HG03558 (cell line): Measurements from ENCODE around the gene NOC2L.
"Not testable (repeated sequence)": the region's sequence is repeated elsewhere in the genome, so short reads cannot be mapped to it uniquely, and the experiment has no call there.

Experiments
- ATAC-seq: cut with Tn5 transposase; IDR thresholded peaks from one replicate; pipeline ENCODE4 v1.9.1; 2021; ENCODE audit warnings: moderate number of reproducible peaks; ENCODE audit not compliant: unreplicated experiment; ENCODE audit errors: extremely low read depth

Gene NOC2L

DNA sequence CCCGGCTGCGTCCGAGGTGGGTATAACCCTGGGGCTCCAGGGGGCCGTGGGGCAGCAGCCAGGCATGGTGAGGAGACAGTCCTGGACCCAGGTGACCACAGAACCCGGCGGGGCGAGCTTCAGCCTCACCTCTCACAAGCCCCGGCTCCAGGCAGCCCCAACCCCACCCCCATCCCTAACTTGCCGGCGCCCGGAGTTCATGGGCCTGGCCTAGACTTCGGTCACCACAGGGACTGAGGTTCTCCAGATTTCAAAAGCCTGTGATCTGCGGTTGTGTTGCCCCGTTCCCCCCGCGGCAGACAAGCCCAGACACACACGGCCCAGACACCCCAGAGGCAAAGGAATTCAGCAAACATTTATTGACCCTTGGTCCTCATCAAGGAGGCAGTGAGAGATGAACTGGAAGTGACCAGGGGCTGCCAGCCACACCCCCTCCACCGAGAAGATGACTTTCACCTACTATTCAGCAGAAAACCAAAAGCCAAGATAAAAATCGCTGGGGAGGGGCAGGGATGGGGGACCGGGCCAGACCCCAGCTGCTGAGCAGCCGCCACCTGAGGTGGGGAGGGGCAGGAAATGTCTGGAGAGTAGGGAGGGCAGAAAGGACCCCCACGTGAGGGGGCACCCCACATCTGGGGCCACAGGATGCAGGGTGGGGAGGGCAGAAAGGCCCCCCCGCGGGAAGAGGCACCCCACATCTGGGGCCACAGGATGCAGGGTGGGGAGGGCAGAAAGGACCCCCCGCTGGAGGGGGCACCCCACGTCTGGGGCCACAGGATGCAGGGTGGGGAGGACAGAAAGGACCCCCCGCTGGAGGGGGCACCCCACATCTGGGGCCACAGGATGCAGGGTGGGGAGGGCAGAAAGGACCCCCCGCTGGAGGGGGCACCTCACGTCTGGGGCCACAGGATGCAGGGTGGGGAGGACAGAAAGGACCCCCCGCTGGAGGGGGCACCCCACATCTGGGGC lies 36.9 kb upstream of the NOC2L start:
- ATAC-seq, result no peak

DNA sequence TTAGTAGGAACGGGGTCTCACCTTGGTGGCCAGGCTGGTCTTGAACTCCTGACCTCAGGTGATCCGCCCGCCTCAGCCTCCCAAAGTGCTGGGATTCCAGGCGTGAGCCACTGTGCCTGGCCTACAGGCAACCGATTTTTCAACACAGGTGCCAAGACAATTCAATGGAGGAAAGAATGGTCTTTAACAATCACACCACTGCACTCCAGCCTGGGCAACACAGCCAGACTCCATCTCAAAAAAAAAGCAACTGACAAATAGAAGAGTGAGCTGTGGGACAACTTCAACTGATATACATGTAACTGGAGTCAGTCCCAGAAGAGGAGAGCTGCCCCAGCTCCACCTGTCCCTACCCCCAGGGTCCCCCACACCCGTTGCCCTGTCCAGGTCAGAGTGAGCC lies 35.5 kb upstream of the NOC2L start:
- ATAC-seq, result not testable (repeated sequence)

DNA sequence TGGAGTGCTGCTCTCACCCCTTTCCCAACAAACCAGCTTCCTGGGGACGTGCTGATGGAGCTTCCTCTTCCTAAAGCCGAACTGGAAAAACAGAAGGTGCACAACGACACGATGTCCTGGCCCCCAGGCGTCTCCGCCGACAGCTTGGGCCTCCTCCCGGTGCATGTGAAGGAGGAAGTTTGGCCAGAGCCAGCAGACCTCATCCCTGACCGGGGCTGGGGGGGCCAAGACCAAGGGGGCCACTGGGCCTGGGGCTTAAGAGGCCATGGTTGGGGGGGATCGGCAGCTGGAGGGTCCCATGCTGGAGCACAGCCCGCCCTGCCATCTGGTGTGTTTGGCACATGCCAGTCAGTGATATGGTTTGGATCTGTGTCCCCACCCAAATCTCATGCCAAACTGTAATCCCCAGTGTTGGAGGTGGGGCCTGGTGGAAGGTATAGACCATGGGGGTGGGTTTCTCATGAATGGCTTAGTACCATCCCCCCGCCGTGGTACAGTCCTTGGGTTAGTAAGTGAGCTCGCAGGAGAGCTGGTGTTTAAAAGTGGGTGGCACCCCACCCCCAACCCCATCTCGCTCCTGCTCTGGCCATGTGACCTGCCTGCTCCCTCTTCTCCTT lies 34.4 kb upstream of the NOC2L start:
- ATAC-seq, result no peak

DNA sequence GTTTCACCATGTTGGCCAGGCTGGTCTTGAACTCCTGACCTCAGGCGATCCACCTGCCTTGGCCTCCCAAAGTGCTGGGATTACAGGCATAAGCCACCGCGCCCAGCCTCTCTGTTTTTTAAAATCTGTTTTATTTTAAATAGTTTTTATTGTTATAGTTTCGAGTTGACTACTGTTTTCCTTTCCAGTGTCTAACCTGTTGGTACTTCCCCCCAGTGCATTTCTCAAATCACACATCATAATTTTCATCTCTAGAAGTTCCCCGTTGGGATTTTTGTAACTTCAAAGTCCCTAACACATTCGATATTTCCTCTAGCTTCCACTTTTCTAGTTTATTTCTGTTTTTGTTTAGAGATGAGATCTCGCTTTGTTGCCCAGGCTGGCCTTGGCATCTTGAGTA lies 33.3 kb upstream of the NOC2L start:
- ATAC-seq, result no peak

DNA sequence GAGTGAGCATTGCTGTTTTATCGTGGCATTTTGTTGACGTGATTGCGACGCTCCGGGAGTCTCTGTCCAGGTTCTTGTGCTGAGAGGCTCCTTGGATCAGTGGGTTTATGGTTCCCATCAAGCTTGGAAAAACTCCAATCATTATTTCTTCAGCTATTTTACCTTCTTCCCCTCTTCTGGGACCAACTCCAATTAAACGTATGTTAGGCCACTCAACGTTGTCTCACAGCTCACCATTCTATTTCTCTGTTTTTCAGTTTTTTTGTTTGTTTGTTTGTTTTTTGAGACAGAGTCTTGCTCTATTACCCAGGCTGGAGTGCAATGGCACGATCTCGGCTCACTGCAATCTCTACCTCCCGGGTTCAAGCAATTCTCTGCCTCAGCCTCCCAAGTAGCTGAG lies 32.8 kb upstream of the NOC2L start:
- ATAC-seq, result no peak

DNA sequence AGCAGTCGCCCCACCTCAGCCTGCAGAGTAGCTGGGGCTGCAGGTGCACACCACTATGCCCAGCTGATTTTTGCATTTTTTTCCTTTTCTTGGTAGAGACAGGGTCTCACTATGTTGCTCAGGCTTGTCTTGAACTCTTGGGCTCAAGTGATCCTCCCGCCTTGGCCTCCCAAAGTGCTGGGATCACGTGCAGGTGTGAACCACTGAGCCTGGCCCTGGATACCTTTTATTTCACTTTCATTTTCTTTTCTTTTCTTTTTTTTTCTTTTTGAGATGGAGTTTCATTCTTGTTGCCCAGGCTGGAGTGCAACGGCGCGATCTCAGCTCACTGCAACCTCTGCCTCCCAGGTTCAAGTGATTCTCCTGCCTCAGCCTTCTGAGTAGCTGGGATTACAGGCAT lies 32.2 kb upstream of the NOC2L start:
- ATAC-seq, result not testable (repeated sequence)

DNA sequence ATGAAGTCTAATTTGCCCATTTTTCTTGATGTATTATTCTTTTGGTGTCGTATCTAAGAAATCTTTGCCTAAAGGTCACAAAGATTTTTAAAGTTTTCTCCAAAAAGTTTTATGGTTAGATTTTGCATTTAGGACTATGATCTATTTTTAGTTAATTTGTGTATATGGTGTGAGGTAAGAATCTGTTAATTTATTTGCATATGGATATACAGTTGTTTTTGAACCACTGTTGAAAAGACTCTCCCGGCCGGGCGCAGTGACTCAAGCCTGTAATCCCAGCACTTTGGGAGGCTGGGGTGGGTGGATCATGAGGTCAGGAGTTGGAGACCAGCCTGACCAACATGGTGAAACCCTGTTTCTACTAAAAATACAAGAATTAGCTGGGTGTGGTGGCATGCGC lies 29.0 kb upstream of the NOC2L start:
- not testable (repeated sequence) for ATAC-seq

DNA sequence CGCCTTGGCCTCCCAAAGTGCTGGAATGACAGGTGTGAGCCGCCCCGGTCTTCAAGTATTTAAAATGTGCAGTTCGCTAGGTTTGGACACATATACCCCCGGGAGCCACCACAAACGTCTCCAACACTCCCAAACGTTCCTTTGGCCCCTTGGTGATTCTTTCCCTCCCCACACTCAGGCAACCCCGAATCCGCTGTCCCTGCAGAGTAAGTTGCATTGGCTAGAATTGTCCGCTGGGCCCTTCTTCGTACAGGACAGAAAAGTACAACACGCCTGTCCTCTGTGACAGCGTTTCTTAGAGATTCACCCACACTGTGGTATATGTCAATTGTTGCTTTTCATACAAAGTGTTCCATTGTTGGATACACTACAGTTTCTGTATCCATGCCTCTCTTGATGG lies 26.1 kb upstream of the NOC2L start:
- no peak for ATAC-seq

DNA sequence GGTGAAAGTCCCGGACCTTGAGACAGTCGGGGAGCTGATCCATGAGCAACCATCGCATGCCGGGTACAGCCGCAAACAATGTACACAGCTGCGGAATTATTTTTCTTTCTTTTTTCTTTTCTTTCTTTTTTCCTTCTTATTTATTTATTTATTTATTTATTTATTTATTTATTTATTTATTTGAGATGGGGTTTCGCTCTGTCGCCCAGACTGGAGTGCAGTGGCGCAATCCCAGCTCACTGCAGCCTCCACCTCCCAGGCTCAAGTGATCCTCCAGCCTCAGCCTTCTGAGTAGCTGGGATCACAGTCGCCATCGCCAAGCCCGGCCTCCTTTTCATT lies 25.4 kb upstream of the NOC2L start:
- ATAC-seq, result no peak

DNA sequence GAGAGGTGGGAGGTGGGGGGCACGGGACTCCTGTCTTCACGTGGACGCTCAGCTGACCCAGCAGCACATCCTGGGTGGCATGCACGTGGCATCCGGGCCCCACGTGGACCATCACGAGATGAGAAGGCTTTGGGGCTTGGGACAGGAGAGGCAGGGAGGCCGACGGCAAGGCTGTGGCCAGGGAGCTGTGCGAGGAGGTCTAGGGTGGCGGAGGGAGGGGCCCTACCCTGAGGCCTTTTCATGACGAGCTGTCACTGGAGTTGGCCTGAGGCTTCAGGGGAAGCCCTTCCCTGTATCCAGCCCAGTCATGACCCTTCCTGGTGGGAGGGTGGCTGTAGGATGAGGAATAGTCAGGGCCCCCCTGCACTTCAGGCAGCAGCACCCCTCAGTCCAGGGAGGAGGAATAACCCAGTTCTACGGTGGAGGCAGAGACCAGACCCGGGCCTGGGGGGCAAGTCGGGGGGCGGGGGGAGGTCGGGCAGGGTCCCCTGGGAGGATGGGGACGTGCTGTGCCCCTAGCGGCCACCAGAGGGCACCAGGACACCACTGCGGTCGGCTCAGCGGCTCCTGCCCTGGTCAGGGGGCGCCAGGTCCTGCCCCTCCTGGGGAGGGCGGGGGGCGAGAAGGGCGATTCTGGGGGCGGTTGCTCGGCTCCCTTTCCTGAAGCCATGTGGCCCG lies 24.9 kb upstream of the NOC2L start:
- ATAC-seq, result no peak

DNA sequence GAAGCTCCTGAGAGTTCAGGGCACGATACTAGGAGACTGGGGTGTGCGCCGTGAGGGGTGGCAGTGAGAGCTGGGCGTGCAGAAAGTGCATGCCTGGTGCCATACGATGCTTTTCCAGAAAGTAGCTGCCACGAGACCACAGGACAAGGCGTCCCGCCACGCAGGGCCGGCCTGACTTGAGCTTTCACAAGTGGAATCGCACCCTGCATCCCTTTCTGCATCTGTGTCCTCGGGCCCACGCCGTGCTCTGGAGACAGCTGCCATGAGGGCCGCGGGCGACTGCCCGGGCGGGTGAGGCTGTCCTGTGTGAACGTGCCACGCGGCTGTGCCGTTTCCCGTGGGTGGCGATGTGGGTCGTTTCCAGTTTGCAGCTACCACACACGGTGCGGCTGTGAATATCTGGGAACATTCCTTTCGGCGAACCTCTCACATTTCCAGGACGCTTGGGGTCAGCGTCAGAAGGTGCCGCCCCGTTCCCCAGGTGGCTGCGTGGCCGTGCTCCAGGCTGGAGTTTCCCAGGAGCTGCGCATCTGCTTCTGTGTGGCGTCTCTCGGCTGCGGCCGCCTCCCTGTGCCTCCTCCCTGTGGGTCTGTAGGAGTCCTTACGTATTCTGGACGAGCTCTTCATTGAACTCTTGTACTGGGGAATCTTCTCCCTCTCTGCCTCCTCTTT lies 23.8 kb upstream of the NOC2L start:
- no peak for ATAC-seq

DNA sequence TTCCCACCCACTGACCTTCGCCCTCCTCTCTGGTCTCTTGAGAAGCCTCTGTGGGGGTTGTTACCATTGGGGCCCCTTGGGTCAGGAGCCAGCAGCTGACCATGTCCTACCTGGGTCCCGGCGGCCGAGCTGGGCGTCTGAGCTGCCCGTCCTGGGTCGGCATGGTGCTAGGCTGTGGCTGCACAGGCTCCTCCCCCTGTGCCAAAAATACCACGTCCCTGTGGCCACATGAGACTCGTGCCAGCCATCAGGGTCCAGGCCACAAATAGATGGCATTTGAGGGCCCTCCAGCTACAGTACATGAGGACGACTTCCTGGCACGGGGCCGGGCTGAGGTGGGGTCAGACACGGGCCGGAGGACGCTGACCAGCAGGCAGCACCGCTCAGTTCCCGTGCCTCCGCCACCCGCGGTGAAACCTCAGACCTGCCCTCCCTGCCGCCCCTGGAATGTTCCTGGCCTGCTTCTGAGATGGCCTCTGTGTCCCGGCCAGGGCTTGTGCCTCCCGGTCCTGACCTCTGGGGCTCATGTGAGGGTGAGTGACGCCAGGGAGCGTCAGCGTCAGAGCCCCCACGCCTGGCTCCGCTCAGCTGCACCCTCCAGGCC lies 23.0 kb upstream of the NOC2L start, which contains the start of gene PERM1:
TSS of gene PERM1 (minus strand) at position 139 of the 604 bp plus-strand sequence. CDS start 1,064 bp downstream, outside the sequence.
- no peak for ATAC-seq

DNA sequence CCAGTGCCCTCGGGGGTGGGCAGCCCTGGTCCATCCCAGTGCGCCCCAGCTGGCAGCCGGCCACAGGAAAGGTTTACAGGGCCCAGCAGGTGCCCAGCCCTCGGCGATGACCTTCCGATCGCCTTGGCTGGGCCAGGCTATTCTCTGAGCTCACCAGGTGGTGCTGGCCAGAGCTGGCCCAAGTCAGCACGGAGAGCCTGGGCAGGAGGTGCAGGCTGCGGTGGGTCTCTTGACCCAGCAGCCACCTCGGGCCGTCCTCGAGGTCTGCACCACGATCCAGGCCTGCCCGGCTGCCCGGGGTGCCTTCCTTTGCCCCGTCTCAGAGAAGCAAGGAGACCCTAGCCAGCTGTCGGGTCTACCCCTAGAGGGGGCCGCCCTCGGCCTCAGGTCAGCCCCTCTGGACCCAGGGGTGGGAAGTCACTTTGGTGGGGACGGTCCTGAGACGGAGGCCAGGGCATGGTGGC lies 22.5 kb upstream of the NOC2L start:
- ATAC-seq, result no peak

DNA sequence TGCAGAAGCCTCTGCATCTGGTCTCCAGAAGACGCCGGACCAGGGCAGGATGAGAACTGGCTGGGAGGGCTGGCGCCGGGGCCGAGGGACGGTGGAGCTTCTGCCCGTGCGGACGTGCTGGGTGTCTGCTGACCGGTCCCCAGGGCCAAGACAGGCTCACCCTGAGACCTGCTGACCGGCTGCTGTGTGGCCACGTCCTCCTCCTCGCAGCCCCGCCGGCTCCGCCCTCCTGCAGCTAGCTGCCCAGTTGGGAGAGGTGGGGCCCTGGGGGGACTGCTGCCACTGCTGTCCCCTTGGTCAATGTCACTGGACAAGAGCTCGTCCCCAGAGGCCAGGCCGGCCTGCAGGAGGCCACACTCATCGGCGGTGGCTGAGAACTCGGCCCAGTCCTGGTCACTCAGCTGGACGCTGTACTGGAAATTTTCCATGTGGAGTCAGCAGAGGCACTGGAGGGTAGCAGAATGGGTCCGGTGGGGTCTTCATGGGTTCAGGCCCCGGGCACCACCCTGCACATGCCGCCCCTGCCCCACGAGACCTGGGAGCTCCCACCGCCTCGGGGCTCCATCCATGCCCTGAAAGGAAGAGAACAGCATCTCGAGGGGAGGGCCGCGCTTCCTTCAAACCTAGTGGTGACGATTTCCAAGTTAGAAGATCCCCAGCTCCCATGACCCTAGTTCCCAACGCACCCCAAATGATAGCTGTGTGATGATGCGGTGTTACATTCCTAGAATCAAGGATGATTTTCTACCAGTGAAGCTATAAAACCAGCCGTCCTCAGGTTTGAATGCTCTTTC lies 21.7 kb upstream of the NOC2L start:
- no peak for ATAC-seq

DNA sequence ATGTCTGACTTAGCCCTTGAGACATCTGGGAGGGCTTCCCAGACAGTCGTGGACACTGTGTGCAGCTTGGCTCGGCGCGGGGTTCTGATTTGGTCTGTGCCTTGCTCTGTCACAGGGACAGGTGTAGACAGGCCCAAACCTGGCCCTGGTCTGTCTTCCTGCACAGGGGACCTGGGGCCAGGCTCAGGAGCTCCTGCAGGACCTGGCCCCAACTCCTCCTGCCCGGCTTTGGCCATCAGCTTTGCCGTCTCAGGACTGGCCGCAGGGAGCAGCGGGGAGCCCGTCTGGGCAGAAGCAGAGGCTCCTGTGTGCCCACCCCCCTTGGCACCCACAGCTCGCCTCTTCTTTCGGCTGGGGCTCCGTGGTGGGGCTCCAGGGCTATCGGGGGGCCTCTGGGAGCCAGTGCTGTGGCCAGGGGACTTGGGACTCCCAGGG lies 21.1 kb upstream of the NOC2L start:
- no peak for ATAC-seq

DNA sequence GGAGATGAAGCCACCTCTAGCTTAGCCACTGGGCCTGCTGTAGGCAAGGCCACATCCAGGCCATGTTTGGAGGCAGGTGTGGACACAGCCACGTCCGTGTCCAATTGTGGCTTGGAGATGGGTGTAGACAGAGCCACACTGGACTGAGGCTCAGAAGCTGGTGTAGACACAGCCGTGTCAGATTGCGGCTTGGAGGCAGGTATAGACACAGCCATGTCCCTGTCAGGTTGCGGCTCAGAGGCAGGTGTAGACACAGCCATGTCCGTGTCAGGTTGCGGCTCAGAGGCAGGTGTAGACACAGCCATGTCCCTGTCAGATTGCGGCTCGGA lies 20.7 kb upstream of the NOC2L start:
- no peak for ATAC-seq

DNA sequence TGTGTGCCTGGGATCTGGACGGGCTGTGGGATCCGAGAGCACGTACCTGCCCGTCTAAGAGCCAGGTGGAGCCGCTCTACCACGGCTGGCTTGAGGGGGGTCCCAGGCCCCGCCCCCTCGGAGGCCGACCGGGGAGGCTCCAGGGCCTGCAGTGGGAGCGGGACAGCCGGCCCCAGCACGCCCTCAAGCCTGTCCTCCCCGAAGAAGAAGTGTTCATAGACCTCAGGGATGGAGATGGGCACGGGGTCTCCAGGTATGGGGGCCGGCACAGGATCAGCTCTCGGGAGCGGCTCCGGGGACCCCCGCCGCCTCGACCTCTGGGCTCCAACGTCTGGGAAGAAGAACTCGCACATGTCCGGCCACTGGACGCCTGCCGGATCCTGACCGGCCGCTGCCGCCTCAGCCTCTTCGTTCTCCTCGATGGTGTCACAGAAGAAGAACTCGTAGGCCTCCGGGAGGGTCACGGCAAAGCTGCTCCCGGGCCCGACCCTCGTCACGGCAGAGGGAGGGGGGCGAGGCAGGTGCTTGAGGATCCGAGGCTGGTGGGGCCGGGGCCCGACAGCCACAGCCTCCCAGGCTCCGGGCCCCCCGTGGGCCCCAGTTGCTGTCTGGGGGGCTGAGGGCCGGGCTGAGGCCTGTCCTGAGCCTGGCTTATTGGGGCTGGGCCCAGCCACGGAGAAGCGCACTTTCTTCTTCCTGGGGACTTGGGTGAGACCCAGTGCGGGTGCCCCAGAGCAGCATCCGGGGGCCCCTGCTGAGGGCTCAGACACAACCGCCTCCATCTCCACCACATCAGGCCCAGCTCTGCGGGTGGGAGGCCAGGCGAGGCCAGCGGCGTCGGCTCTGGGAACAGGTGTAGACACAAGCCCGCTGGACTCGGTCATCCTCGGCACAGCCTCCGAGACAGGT lies 20.0 kb upstream of the NOC2L start:
- ATAC-seq, result no peak

DNA sequence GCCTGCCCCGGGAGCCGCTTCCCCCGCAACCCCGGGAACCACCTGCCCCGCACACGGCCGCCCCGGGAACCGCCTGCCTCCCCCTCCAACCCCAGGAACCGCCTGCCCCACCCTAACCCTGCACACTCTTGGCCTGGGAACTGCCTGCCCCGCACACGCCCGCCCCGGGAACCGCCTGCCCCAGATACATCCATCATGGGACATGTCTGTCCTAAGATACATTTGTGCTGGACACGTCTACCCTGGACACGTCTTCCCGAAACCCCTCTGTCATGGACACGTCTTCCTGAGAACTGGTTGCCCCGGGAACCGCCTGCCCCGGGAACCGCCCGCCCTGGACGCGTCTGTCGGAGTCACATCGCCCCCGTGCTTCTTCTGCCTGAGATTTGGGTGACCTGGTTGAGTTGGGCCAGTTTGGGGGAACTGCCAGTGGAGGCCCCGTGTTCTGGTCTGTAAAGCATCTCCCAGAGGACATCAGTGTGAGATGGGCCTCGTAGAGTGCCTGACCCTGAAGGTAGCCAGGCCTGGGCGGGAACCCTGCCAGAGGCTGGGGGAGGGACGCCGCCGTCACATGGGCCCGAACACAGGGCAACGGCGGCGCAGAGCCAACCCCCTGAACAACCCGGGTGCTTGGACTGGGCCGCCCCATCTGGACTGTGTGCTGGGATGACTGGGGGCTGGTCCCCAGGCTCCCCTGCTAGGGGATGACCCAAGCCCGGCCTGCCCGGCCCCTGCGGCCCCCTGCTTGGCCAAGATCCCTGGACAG lies 19.2 kb upstream of the NOC2L start:
- no peak for ATAC-seq
